ENCODE data around the gene PRDM16. TPM values are rescaled to one million over a fixed set of nuclear protein-coding genes. Genes with fewer than 3 reads are reported as not detected.

Gene PRDM16
- total and polyA plus RNA-seq, 2 of the 8 experiments (the other 6 are each of a cell fraction or from before 2014, with no cell fraction given): 0.39 to 0.43 TPM

- TF ChIP-seq RNF2 (IDR thresholded peaks at IDR 0.05; ENCODE audit: borderline replicate concordance, low read depth, low read length, missing control alignments, poor library complexity, severe bottlenecking): no peak
- no peak for TF ChIP-seq SIX5 (IDR thresholded peaks at IDR 0.05; ENCODE audit: low read depth, low read length)
Measured at GRCh38 chr1:3112526-3112925, 43.5 kb downstream of the PRDM16 start (continued).

Data from H1 (cell line).